GM12873 (cell line): Measurements from ENCODE around the gene OVOL1.

Experiments used
- TF ChIP-seq, protein P1 (sequence below): IDR thresholded peaks from 2 replicates; pipeline ENCODE4 v1.5.1; 2012; ENCODE audit warnings: low read depth, mild to moderate bottlenecking, moderate library complexity, low read length, control low read depth; ENCODE audit not compliant: insufficient read depth; ENCODE audit errors: missing control alignments

The OVOL1 gene

GRCh38 chr11:65745049-65745448 lies 41.8 kb upstream of the OVOL1 start:
- TF ChIP-seq, protein P1, sequence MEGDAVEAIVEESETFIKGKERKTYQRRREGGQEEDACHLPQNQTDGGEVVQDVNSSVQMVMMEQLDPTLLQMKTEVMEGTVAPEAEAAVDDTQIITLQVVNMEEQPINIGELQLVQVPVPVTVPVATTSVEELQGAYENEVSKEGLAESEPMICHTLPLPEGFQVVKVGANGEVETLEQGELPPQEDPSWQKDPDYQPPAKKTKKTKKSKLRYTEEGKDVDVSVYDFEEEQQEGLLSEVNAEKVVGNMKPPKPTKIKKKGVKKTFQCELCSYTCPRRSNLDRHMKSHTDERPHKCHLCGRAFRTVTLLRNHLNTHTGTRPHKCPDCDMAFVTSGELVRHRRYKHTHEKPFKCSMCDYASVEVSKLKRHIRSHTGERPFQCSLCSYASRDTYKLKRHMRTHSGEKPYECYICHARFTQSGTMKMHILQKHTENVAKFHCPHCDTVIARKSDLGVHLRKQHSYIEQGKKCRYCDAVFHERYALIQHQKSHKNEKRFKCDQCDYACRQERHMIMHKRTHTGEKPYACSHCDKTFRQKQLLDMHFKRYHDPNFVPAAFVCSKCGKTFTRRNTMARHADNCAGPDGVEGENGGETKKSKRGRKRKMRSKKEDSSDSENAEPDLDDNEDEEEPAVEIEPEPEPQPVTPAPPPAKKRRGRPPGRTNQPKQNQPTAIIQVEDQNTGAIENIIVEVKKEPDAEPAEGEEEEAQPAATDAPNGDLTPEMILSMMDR: no peak

GRCh38 chr11:65764434-65764833 lies 22.4 kb upstream of the OVOL1 start:
- TF ChIP-seq, protein P1: no peak

- TF ChIP-seq, protein P1: no peak
Observed at GRCh38 chr11:65766535-65766934, 20.3 kb upstream of the OVOL1 start.

GRCh38 chr11:65767406-65767805 lies 19.5 kb upstream of the OVOL1 start:
- TF ChIP-seq, protein P1: no peak

- TF ChIP-seq, protein P1: no peak
Observed at GRCh38 chr11:65770951-65771567, 15.8 kb upstream of the OVOL1 start.

DNA sequence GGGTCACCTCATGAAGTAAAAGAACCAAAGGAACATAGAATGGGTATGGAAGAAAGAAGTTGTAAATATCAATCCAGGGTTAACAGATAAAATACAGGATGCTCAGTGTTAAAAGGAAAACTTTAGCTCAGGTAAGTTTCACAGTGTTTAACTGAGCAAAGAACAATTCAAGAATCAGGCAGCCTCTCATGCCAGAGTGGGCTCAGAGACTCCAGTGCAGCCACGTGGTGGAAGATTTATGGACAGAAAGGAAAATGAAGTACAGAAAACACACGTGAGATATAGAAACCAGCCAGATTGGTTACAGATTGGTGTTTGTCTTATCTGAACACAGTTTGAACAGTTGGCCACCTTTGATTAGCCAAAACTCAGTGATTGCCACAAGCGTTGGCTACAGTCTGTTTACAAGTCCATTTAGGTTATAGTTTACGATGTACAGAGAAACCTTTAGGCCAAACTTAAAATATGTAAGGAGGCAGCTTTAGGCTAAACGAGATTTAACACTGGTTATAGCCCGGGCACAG lies 15.2 kb upstream of the OVOL1 start:
- TF ChIP-seq, protein P1: no peak

- TF ChIP-seq, protein P1: no peak
Observed at GRCh38 chr11:65773784-65774411, 13.0 kb upstream of the OVOL1 start.
